ENCODE data around the gene WWOX.

The WWOX gene

DNA sequence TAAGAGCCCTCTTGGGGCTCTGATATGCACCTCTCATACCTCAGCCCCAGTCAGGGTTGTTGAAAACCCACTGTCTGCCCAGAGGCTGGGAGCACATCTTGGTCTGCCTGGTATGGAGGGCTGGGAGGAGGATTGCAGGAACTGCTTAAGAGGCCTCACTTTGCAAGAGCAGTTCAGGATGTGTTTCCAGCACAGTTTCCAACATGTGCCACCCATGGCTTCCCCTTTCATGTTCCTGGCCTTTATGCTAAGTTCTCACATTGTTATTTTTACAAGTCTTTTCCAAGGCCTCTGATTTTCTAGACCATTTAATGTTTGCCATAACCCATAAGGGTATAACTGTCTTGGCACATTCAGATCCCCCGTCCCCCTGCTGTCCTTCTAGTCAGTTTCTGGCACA, 155.4 kb downstream of the WWOX start:
- DNase-seq (ENCODE audit: insufficient read length, low spot score) (no peak), FAIRE-seq (no peak)
- no peak for TF ChIP-seq CTCF (IDR thresholded peaks at IDR 0.05; ENCODE audit: insufficient read depth, missing control alignments)

GRCh38 chr16:78256686-78257375, 157.4 kb downstream of the WWOX start:
- FAIRE-seq (no peak), DNase-seq (ENCODE audit: insufficient read length, low spot score) (no peak)
- no peak for TF ChIP-seq CTCF (IDR thresholded peaks at IDR 0.05; ENCODE audit: insufficient read depth, missing control alignments)

- TF ChIP-seq CTCF (IDR thresholded peaks at IDR 0.05; ENCODE audit: insufficient read depth, missing control alignments): no peak
- no peak for DNase-seq (ENCODE audit: insufficient read length, low spot score)
- FAIRE-seq: no peak
Observed at GRCh38 chr16:78257376-78257728, 157.9 kb downstream of the WWOX start.

DNA sequence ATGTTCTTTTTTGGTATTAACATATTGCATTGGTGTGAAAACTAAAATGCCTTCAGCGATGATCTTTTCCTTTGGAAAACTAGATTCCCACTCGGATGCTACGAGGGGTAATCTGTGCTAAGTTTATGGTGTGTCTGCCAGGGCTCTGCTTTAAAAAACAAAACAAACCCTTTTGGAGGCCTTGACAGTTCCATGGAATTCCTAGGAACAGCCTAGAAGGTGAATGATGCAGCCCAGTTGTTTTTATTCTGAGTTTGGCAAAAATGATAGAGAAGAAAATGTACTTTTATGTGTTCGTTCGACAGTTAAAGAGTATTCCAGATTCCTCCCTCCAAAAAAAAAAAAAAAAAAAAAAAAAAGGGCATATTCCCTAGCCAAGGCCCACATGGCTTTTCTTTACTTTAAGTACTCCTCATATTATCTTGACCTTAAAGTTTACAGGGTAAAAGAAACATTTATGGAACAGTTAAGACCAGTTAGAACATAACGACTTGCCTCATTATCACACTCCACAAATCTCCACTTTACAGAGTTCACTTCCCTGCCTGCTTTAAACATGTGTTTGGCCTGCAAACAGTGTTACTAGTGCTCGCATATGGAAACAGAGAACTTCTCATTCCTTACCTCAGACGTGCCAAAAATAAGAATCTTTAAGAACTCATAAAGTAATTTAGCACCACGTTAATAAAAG, 159.1 kb downstream of the WWOX start:
- DNase-seq (ENCODE audit: insufficient read length, low spot score) (no peak), FAIRE-seq (no peak)
- TF ChIP-seq CTCF (IDR thresholded peaks at IDR 0.05; ENCODE audit: insufficient read depth, missing control alignments): no peak

- peak; percentile 20 for TF ChIP-seq CTCF (IDR thresholded peaks at IDR 0.05; ENCODE audit: insufficient read depth, missing control alignments)
- DNase-seq (ENCODE audit: insufficient read length, low spot score) (no peak), FAIRE-seq (no peak)
Observed at GRCh38 chr16:78259873-78260272, 160.4 kb downstream of the WWOX start.

DNA sequence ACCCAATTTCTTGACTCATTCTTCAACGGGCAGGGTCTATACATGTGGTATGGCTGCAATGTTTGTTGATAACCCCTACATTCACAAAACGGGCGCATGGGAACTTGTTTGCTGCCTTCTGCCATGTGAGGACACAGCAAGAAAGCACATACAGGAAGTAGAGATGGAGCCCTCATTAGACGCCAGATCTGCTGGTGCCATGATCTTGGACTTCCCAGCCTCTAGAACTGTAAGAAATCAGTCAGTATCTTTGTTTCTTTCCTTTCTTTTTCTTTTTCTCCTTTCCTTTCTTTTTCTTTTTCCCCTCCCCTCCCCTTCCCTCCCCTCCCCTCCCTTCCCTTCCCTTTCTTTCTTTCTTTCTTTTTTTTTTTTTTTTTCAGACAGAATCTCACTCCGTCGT, 165.2 kb downstream of the WWOX start:
- no peak for TF ChIP-seq CTCF (IDR thresholded peaks at IDR 0.05; ENCODE audit: insufficient read depth, missing control alignments)
- FAIRE-seq (no peak), DNase-seq (ENCODE audit: insufficient read length, low spot score) (no peak)

DNA sequence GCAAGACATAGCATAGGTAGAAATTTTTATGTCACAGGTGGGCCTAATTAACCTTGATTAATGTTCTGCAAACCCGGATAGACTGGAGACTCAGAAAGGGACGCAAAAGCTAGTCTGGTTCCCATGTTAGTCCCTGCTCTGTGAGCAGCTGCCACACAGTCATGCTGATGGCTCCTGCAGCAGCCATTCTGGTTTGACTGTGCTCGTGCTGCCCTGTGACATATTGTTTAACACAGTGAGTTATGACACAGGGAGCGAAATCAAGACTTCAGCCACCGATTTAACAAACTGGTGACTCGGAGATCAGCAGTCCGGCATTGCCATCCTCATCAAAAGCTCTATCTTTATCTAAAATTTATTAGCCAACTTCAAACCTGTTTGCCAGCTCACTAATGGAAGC, 169.8 kb downstream of the WWOX start:
- TF ChIP-seq CTCF (IDR thresholded peaks at IDR 0.05; ENCODE audit: insufficient read depth, missing control alignments): no peak
- no peak for FAIRE-seq

More for the DNA sequence above, 169.8 kb downstream of the WWOX start:
- no peak for DNase-seq (ENCODE audit: insufficient read length, low spot score)
